Sigmoid colon (tissue), 3 donors: ENCODE measurements around the gene KIF13A.

Experiments
- POLR2A ChIP-seq, 2 donors: fragments of 450-650 bp; IDR thresholded peaks; one replicate each; pipeline ENCODE4 v1.6.1; 2016; ENCODE audit warnings: antibody characterized with exemption in 2 of 2, mild to moderate bottlenecking in 2 of 2, moderate library complexity in 2 of 2
- TF ChIP-seq, protein P1 (sequence below), 4 experiments: fragments of 450-650 bp in 3 of 4; fragments of 200-600 bp in 1 of 4; IDR thresholded peaks; one replicate each; pipeline ENCODE4 v1.5.1; 2016 to 2019; ENCODE audit warnings: antibody characterized with exemption in 4 of 4, mild to moderate bottlenecking in 3 of 4, moderate library complexity in 2 of 4

DNA sequence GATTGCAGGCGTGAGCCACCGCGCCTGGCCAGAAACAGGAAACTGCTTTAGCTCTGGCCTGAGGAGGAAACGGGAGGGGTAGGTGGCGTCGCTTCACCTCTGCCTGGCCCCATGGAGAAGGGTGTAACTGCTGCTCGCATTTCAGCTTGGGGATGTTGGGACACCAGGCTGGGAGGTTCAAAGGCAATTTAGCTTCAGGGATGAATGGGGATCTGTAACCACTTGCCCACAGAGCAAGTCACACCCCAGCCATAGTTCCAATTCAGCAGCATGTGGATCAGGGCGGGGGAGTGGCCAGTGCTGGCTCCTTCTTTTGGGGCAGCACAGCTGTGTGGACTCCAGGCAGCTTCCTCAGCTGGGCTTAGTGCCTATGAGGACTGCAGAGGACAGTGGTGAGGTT is 245.9 kb downstream of the KIF13A start:
- TF ChIP-seq, protein P1, sequence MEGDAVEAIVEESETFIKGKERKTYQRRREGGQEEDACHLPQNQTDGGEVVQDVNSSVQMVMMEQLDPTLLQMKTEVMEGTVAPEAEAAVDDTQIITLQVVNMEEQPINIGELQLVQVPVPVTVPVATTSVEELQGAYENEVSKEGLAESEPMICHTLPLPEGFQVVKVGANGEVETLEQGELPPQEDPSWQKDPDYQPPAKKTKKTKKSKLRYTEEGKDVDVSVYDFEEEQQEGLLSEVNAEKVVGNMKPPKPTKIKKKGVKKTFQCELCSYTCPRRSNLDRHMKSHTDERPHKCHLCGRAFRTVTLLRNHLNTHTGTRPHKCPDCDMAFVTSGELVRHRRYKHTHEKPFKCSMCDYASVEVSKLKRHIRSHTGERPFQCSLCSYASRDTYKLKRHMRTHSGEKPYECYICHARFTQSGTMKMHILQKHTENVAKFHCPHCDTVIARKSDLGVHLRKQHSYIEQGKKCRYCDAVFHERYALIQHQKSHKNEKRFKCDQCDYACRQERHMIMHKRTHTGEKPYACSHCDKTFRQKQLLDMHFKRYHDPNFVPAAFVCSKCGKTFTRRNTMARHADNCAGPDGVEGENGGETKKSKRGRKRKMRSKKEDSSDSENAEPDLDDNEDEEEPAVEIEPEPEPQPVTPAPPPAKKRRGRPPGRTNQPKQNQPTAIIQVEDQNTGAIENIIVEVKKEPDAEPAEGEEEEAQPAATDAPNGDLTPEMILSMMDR (IDR thresholded peaks at IDR 0.05) = no peak
- TF ChIP-seq POLR2A (IDR thresholded peaks at IDR 0.05) = no peak
